GM12878 (cell line): ENCODE data around the gene MBLAC2. TPM values are rescaled to one million over a fixed set of nuclear protein-coding genes. Genes with fewer than 3 reads are reported as not detected.

ENCODE experiments used
- ATAC-seq: fragments of 200-7000 bp; cut with Tn5 transposase; 3 replicates; pipeline ENCODE4 v1.9.1; 2020; ENCODE audit warnings: mild to moderate bottlenecking, moderate library complexity
- BruUV-seq: library from RNA; stranded (reverse); fragments of 400-500 nt; replicated peaks from 2 replicates; lab custom pipeline; 2021; lab: Mats Ljungman, UMichigan
- CTCF ChIA-PET: fragments of 300-600 bp; sonication (Branson Sonifier 250); formaldehyde crosslinking; extraction: SDS; loops from one replicate; lab custom pipeline; 2021; ENCODE audit warnings: inconsistent platforms; lab: Yijun Ruan, JAX
- POLR2A ChIA-PET: fragments of 350-600 bp; formaldehyde crosslinking; extraction: SDS; loops from one replicate; lab custom pipeline; 2021; ENCODE audit warnings: inconsistent platforms; lab: Charles Lee
- RAD21 ChIA-PET: fragments of 300-600 bp; sonication (Branson Sonifier 250); formaldehyde crosslinking; loops from one replicate; lab custom pipeline; 2023; ENCODE audit warnings: antibody characterized with exemption; ENCODE audit not compliant: unreplicated experiment; lab: Charles Lee
- SMC1A ChIA-PET: fragments of 300-600 bp; sonication (Branson Sonifier 250); formaldehyde crosslinking; loops from one replicate; lab custom pipeline; 2023; ENCODE audit not compliant: unreplicated experiment, uncharacterized antibody; lab: Charles Lee
- DNase-seq: peaks from one replicate; pipeline ENCODE4 v3.0.0-alpha.2; 2011; ENCODE audit warnings: low read depth, low spot score
- FAIRE-seq: peaks from 3 replicates; lab custom pipeline; 2011; peaks lifted over from hg19 to GRCh38; lab: Jason Lieb, UNC
- H2AFZ ChIP-seq: 2 replicates; pipeline ENCODE4 v1.6.0; 2011; ENCODE audit warnings: low read depth, low read length, control low read depth; ENCODE audit not compliant: control insufficient read depth
- H3K27ac ChIP-seq: 2 replicates; pipeline ENCODE4 v1.5.1; 2011; ENCODE audit warnings: control low read depth; ENCODE audit not compliant: control insufficient read depth, insufficient read depth
- H3K27me3 ChIP-seq, 2 experiments: replicated peaks in 1 of 2; 2 replicates each; pipeline versions ENCODE4 v1.6.0 to v1.6.1; 2011; ENCODE audit warnings: low read length in 1 of 2; ENCODE audit not compliant: control insufficient read depth in 2 of 2, insufficient read depth in 2 of 2
- H3K36me3 ChIP-seq, 2 experiments: 2 replicates each; pipeline ENCODE4 v1.5.1; 2011; ENCODE audit warnings: low read length in 1 of 2; ENCODE audit not compliant: control insufficient read depth in 2 of 2, insufficient read depth in 2 of 2
- H3K4me1 ChIP-seq: 2 replicates; pipeline ENCODE4 v1.6.1; 2011; ENCODE audit warnings: mild to moderate bottlenecking, low read length, moderate library complexity, mixed read lengths; ENCODE audit not compliant: control insufficient read depth, insufficient read depth
- H3K4me2 ChIP-seq: 2 replicates; pipeline ENCODE4 v1.6.0; 2011; ENCODE audit warnings: control low read depth; ENCODE audit not compliant: control insufficient read depth, insufficient read depth
- H3K4me3 ChIP-seq: fragments of 200-600 bp; sonication (generic); 2 replicates; pipeline ENCODE4 v1.5.1; 2016
- H3K79me2 ChIP-seq: 2 replicates; pipeline ENCODE4 v1.6.0; 2011; ENCODE audit warnings: low read length; ENCODE audit not compliant: control insufficient read depth, insufficient read depth
- H3K9ac ChIP-seq: 2 replicates; pipeline ENCODE4 v1.8.0; 2011; ENCODE audit warnings: low read length, control low read depth, mixed read lengths; ENCODE audit not compliant: control insufficient read depth, insufficient read depth
- H3K9me3 ChIP-seq: replicated peaks from 3 replicates; pipeline ENCODE4 v1.5.1; 2011; ENCODE audit warnings: mild to moderate bottlenecking, low read length; ENCODE audit not compliant: control insufficient read depth, insufficient read depth
- H4K20me1 ChIP-seq: 2 replicates; pipeline ENCODE4 v1.6.0; 2011; ENCODE audit not compliant: control insufficient read depth, insufficient read depth
- ASH2L ChIP-seq: fragments of 300-600, 200-600 bp; sonication (generic); IDR thresholded peaks from 2 replicates; pipeline ENCODE4 v1.6.1; 2017; ENCODE audit warnings: low read depth, mild to moderate bottlenecking, borderline replicate concordance
- ATF2 ChIP-seq: IDR thresholded peaks from 2 replicates; pipeline ENCODE4 v1.6.1; 2012; ENCODE audit warnings: low read length, inconsistent platforms
- CHD1 ChIP-seq: IDR thresholded peaks from 2 replicates; pipeline ENCODE4 v1.6.1; 2012; ENCODE audit warnings: low read depth, low read length, improper control_type of control experiment
- CTCF ChIP-seq, 3 experiments: IDR thresholded peaks in 2 of 3; conservative IDR thresholded peaks in 1 of 3; 2 replicates each; pipeline ENCODE4 v1.5.1; 2011; ENCODE audit warnings: low read depth in 3 of 3, low read length in 3 of 3, mild to moderate bottlenecking in 3 of 3, control low read depth in 2 of 3, moderate library complexity in 2 of 3, inconsistent platforms in 1 of 3, mixed read lengths in 1 of 3; ENCODE audit not compliant: control insufficient read depth in 2 of 3, insufficient read depth in 1 of 3; ENCODE audit errors: extremely low read depth in 1 of 3
- EED ChIP-seq: sonication (generic); IDR thresholded peaks from 2 replicates; pipeline ENCODE4 v1.6.1; 2016; ENCODE audit warnings: antibody characterized with exemption, low read depth
- FOXK2 ChIP-seq: fragments of 450-650 bp; IDR thresholded peaks from 2 replicates; pipeline ENCODE4 v1.6.1; 2017; ENCODE audit warnings: mild to moderate bottlenecking, moderate library complexity
- HDAC2 ChIP-seq: fragments of 200-600 bp; sonication (generic); IDR thresholded peaks from 2 replicates; pipeline ENCODE4 v1.6.1; 2017
- IRF4 ChIP-seq: IDR thresholded peaks from 2 replicates; pipeline ENCODE4 v1.6.1; 2011; ENCODE audit warnings: low read depth, low read length
- KAT2A ChIP-seq: conservative IDR thresholded peaks from 2 replicates; pipeline ENCODE4 v1.6.1; 2011; ENCODE audit warnings: low read depth, low read length; ENCODE audit not compliant: control insufficient read depth
- MLLT1 ChIP-seq: fragments of 450-650 bp; IDR thresholded peaks from 2 replicates; pipeline ENCODE4 v1.6.1; 2016; ENCODE audit warnings: mild to moderate bottlenecking
- NBN ChIP-seq: fragments of 450-650 bp; IDR thresholded peaks from 2 replicates; pipeline ENCODE4 v1.6.1; 2016
- NFIC ChIP-seq: IDR thresholded peaks from 2 replicates; pipeline ENCODE4 v1.6.1; 2012; ENCODE audit warnings: low read depth, mild to moderate bottlenecking, inconsistent platforms, low read length, moderate library complexity
- PAX5 ChIP-seq: IDR thresholded peaks from 2 replicates; pipeline ENCODE4 v1.6.1; 2011; ENCODE audit warnings: low read depth, low read length, borderline replicate concordance
- SIN3A ChIP-seq: IDR thresholded peaks from 2 replicates; pipeline ENCODE4 v1.6.1; 2012; ENCODE audit warnings: low read depth, low read length, improper control_type of control experiment
- SMAD1 ChIP-seq: fragments of 450-650 bp; IDR thresholded peaks from 2 replicates; pipeline ENCODE4 v1.6.1; 2018; ENCODE audit warnings: mild to moderate bottlenecking, low read depth; ENCODE audit not compliant: partially characterized antibody
- SREBF2 ChIP-seq: IDR thresholded peaks from 2 replicates; pipeline ENCODE4 v1.6.1; 2012; ENCODE audit warnings: mild to moderate bottlenecking, low read length
- STAT3 ChIP-seq: IDR thresholded peaks from 2 replicates; pipeline ENCODE4 v1.6.1; 2011; ENCODE audit warnings: low read depth, low read length, improper control_type of control experiment
- SUPT20H ChIP-seq: IDR thresholded peaks from 2 replicates; pipeline ENCODE4 v1.6.1; 2011; ENCODE audit warnings: low read depth, mild to moderate bottlenecking, low read length, moderate library complexity, borderline replicate concordance; ENCODE audit not compliant: control insufficient read depth
- USF2 ChIP-seq: IDR thresholded peaks from 2 replicates; pipeline ENCODE4 v1.6.1; 2011; ENCODE audit warnings: low read depth, low read length, improper control_type of control experiment, borderline replicate concordance
- ZNF274 ChIP-seq: IDR thresholded peaks from one replicate; pipeline ENCODE4 v1.8.0; 2011; ENCODE audit not compliant: insufficient read length, insufficient read depth
- WGBS: methylation state at CpG from one replicate; pipeline ENCODE4 v1.1.6; 2016; ENCODE audit warnings: low lambda C conversion rate; ENCODE audit not compliant: insufficient replicate concordance, insufficient coverage; ENCODE audit errors: missing lambda C conversion rate; 5-methylcytosine and 5-hydroxymethylcytosine counted together
- in situ Hi-C: fragments of 300-500 bp; cut with MboI; formaldehyde crosslinking; loops from 9 replicates; pipeline ENCODE4 v1.14.3; 2018; ENCODE audit warnings: mixed read lengths
- intact Hi-C: fragments of 100-400 bp; cut with micrococcal nuclease; formaldehyde crosslinking; loops from one replicate; pipeline ENCODE4 v1.14.2; 2022; ENCODE audit not compliant: unreplicated experiment
- polyA plus RNA-seq, 11 experiments: library from polyadenylated mRNA; depleted of rRNA in 4 of 11; unstranded in 6 of 11; stranded (reverse) in 5 of 11; fragments of >200 nt; fragmentation: Nextera tagmentation in 4 of 11; fragmentation: Illumina TruSeq in 1 of 11; extraction: Ambion mirVana in 4 of 11; extraction: Trizol in 1 of 11; gene quantifications; 1 replicate in 1 of 11; 2 replicates in 10 of 11; pipeline versions ENCODE4 v1.2.1 to v1.2.3, GENCODE V29; 2011 to 2016; ENCODE audit warnings: inconsistent platforms in 2 of 11, missing spikeins in 2 of 11, low read depth in 1 of 11
- total RNA-seq, 4 experiments: library from RNA; depleted of rRNA in 3 of 4; stranded (reverse); fragments of >200 nt in 3 of 4; fragmentation: Illumina TruSeq in 1 of 4; extraction: Trizol in 1 of 4; gene quantifications; 2 replicates each; pipeline versions ENCODE4 v1.2.1 to v1.2.3, GENCODE V29; 2013 to 2021

Gene MBLAC2
- total and polyA plus RNA-seq, 10 of the 15 experiments (the other 5 are each of a cell fraction or from before 2014, with no cell fraction given): 2.0 to 10.5 (median 7.1) TPM

GRCh38 chr5:90480699-90481098 lies 6.1 kb upstream of the MBLAC2 start:
- BruUV-seq: no TSS peak
- H2AFZ ChIP-seq: no peak overlapping the region
- no peaks in the 10 kb centered on the region for H3K36me3 ChIP-seq
- 93% methylated on average over 1 of the region's 1 CpG for WGBS
- no peak for ATAC-seq
- no peaks in the 10 kb centered on the region for H3K9me3 ChIP-seq
- H3K4me1 ChIP-seq: peaks cover 3% of the 10 kb centered on the region; the same call in 1 of the 2 replicates
- ChIA-PET CTCF (no interaction called here), POLR2A (no interaction called here), RAD21 (interaction anchor here (1.2 kb wide), 1 partner anchor 32 kb away, joined by 3 read pairs; no protein-coding TSS in a partner anchor), SMC1A (no interaction called here)
- H3K4me3 ChIP-seq: no peak overlapping the region
- H3K79me2 ChIP-seq: no peaks in the 10 kb centered on the region; the same call in 1 of the 2 replicates
- H4K20me1 ChIP-seq: no peaks in the 10 kb centered on the region
- no peak for TF ChIP-seq CHD1
- no peak for TF ChIP-seq STAT3
- TF ChIP-seq IRF4: no peak
- TF ChIP-seq FOXK2: no peak
- TF ChIP-seq NFIC: no peak
- no peak for TF ChIP-seq KAT2A
- no peak for TF ChIP-seq SUPT20H
- TF ChIP-seq EED: no peak
- TF ChIP-seq USF2: no peak
- no peak for TF ChIP-seq ASH2L
- TF ChIP-seq MLLT1: no peak
- no peak for TF ChIP-seq HDAC2
- no peak for TF ChIP-seq SREBF2
- TF ChIP-seq NBN: no peak
- no peak for TF ChIP-seq CTCF (IDR thresholded peaks at IDR 0.05 in 2 of 3, conservative IDR thresholded peaks at IDR 0.05 in 1 of 3; ENCODE audit: control insufficient read depth in 2 of 3, extremely low read depth in 1 of 3, insufficient read depth in 1 of 3, low read depth in 3 of 3, low read length in 3 of 3)
- no peak for TF ChIP-seq PAX5
- TF ChIP-seq ZNF274: no peak
- no peak for TF ChIP-seq SMAD1
- TF ChIP-seq ATF2: no peak
- TF ChIP-seq SIN3A: no peak
- DNase-seq: no peak
- H3K27ac ChIP-seq: no peak overlapping the region
- H3K4me2 ChIP-seq: no peak overlapping the region
- FAIRE-seq: no peak
- H3K27me3 ChIP-seq: no peaks in the 10 kb centered on the region
- H3K9ac ChIP-seq: no peak overlapping the region
- intact Hi-C loops: no loop called here
- in situ Hi-C loops: no loop called here
